ENCODE data around the gene TSHB. TPM values are rescaled to one million over a fixed set of nuclear protein-coding genes. Genes with fewer than 3 reads are reported as not detected.

Gene TSHB
- total and polyA plus RNA-seq, 2 donors (not counting 1 experiment from before 2014, with no cell fraction given), result not detected

DNA sequence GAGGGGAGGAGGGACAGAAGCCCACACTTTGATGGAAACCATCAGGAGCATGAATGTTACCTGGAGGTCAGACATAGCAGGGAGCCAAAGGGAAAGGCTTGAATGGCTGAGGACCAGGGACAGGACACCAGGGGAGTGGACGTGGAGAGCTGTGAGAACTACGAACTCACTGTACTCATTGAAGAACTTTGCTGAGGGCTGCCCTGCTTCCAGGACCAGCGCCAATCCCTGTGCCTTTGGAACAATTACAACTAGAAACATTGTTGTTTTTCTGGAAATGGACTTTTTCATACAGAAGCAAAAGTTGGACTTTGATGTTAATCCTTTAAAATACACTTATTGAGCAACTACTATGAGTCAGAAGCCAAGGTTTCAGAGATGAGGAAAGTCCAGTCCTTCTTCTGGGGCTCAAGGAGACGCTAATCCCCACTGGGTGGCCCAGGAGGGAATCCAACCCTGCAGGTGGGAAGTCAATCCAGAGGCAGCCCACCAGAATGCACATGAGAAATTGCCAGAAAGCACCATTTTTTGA, 46.8 kb downstream of the TSHB start:
- Histone ChIP-seq H3K4me2 (ENCODE audit: extremely low read depth, insufficient read depth, low read length) (no peak overlapping the region), H3K27ac (ENCODE audit: insufficient read depth, low read length) (no peak overlapping the region), H2AFZ (ENCODE audit: low read length) (no peak overlapping the region), H3K27me3 (ENCODE audit: control insufficient read depth, insufficient read depth, low read length) (peaks cover 17% of the 10 kb centered on the region), H3K79me2 (ENCODE audit: control insufficient read depth, insufficient read depth, low read length) (no peaks in the 10 kb centered on the region), H3K36me3 (ENCODE audit: control insufficient read depth, insufficient read depth, low read length) (no peaks in the 10 kb centered on the region), H3K9ac (ENCODE audit: insufficient read depth, low read length) (no peak overlapping the region), H3K4me3 (replicated peaks in 1 of 4; ENCODE audit: control extremely low read depth in 1 of 4, insufficient read depth in 1 of 4, low read depth in 3 of 4, low read length in 4 of 4) (no peak overlapping the region), H3K4me1 (ENCODE audit: control insufficient read depth, extremely low read depth, insufficient read depth, low read length) (no peaks in the 10 kb centered on the region), H4K20me1 (ENCODE audit: control insufficient read depth, extremely low read depth, insufficient read depth, low read length) (no peaks in the 10 kb centered on the region), H3K9me3 (ENCODE audit: control insufficient read depth, insufficient read depth, low read depth, low read length) (no peaks in the 10 kb centered on the region)
- no peak for DNase-seq (ENCODE audit: low read depth in 2 of 2)
- no peak for TF ChIP-seq EZH2 (IDR thresholded peaks at IDR 0.05; ENCODE audit: low read length, missing control alignments)
- TF ChIP-seq, protein P1, sequence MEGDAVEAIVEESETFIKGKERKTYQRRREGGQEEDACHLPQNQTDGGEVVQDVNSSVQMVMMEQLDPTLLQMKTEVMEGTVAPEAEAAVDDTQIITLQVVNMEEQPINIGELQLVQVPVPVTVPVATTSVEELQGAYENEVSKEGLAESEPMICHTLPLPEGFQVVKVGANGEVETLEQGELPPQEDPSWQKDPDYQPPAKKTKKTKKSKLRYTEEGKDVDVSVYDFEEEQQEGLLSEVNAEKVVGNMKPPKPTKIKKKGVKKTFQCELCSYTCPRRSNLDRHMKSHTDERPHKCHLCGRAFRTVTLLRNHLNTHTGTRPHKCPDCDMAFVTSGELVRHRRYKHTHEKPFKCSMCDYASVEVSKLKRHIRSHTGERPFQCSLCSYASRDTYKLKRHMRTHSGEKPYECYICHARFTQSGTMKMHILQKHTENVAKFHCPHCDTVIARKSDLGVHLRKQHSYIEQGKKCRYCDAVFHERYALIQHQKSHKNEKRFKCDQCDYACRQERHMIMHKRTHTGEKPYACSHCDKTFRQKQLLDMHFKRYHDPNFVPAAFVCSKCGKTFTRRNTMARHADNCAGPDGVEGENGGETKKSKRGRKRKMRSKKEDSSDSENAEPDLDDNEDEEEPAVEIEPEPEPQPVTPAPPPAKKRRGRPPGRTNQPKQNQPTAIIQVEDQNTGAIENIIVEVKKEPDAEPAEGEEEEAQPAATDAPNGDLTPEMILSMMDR (conservative IDR thresholded peaks at IDR 0.05 in 1 of 2, IDR thresholded peaks at IDR 0.05 in 1 of 2; ENCODE audit: low read depth in 1 of 2, low read length in 2 of 2), result no peak

DNA sequence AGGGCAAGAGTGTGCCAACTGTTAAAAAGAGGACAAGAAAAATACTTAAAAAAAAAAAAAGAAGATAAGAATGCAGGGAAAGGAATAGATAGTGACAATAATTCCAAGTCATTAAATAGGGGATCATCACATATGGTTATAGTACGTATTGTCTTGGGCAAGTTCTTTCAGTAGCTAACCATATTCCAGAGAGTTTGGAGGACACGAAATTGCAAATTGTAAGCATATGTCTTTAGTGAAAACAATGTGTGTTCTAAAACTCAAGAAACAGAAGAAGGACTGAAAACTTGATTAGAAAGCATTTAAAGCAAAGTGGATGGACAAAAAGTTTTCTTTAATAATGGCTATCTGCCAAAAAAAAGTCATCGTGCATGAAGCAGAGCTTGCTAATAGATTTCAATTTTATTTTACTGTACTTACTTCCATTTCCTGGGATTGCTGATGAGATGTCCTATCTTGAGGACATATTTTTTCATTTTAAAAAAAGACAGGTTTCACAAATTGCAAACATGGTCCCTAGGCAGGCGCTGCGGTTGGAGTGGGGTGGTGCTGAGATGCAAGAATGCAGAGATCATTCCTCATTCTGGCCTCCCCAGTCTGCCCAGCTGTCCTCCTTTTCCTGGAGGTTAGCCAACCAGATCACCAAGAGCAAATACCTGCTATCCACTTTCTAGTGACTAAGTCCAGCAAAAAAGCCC, 47.8 kb downstream of the TSHB start:
- no peaks in the 10 kb centered on the region for H3K4me1 ChIP-seq (ENCODE audit: control insufficient read depth, extremely low read depth, insufficient read depth, low read length)
- H3K27ac ChIP-seq (ENCODE audit: insufficient read depth, low read length), result no peak overlapping the region
- DNase-seq (ENCODE audit: low read depth in 2 of 2), result no peak
- H3K4me3 ChIP-seq (replicated peaks in 1 of 4; ENCODE audit: control extremely low read depth in 1 of 4, insufficient read depth in 1 of 4, low read depth in 3 of 4, low read length in 4 of 4), result no peak overlapping the region
- H3K9ac ChIP-seq (ENCODE audit: insufficient read depth, low read length), result no peak overlapping the region
- H3K79me2 ChIP-seq (ENCODE audit: control insufficient read depth, insufficient read depth, low read length), result no peaks in the 10 kb centered on the region
- no peaks in the 10 kb centered on the region for H3K9me3 ChIP-seq (ENCODE audit: control insufficient read depth, insufficient read depth, low read depth, low read length)
- peaks cover 17% of the 10 kb centered on the region for H3K27me3 ChIP-seq (ENCODE audit: control insufficient read depth, insufficient read depth, low read length)
- H3K36me3 ChIP-seq (ENCODE audit: control insufficient read depth, insufficient read depth, low read length), result no peaks in the 10 kb centered on the region
- H4K20me1 ChIP-seq (ENCODE audit: control insufficient read depth, extremely low read depth, insufficient read depth, low read length), result no peaks in the 10 kb centered on the region
- TF ChIP-seq EZH2 (IDR thresholded peaks at IDR 0.05; ENCODE audit: low read length, missing control alignments), result no peak
- TF ChIP-seq, protein P1 (conservative IDR thresholded peaks at IDR 0.05 in 1 of 2, IDR thresholded peaks at IDR 0.05 in 1 of 2; ENCODE audit: low read depth in 1 of 2, low read length in 2 of 2), result no peak
- H3K4me2 ChIP-seq (ENCODE audit: extremely low read depth, insufficient read depth, low read length), result no peak overlapping the region
- no peak overlapping the region for H2AFZ ChIP-seq (ENCODE audit: low read length)

DNA sequence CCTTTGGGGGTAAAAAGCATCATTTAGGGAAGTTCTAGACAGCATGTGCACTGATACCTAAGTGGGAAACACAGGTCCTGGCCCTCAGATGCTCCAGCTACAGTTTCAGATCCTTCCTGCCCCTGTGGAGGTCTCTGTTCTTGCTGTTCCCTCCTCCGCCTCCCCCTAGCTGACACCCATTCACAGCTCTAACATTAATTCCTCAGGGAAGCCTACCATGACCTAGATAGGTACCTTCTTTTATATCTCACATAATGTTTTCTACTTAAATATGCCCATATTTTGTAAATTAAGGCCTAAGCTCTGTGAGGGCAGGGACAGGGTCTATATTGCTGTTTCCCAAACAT, 48.3 kb downstream of the TSHB start:
- Histone ChIP-seq H3K27ac (ENCODE audit: insufficient read depth, low read length) (no peak overlapping the region), H3K27me3 (ENCODE audit: control insufficient read depth, insufficient read depth, low read length) (peaks cover 17% of the 10 kb centered on the region), H3K79me2 (ENCODE audit: control insufficient read depth, insufficient read depth, low read length) (no peaks in the 10 kb centered on the region), H3K9me3 (ENCODE audit: control insufficient read depth, insufficient read depth, low read depth, low read length) (no peaks in the 10 kb centered on the region), H3K36me3 (ENCODE audit: control insufficient read depth, insufficient read depth, low read length) (no peaks in the 10 kb centered on the region), H3K4me1 (ENCODE audit: control insufficient read depth, extremely low read depth, insufficient read depth, low read length) (no peaks in the 10 kb centered on the region), H4K20me1 (ENCODE audit: control insufficient read depth, extremely low read depth, insufficient read depth, low read length) (no peaks in the 10 kb centered on the region), H3K4me2 (ENCODE audit: extremely low read depth, insufficient read depth, low read length) (no peak overlapping the region), H2AFZ (ENCODE audit: low read length) (no peak overlapping the region), H3K4me3 (replicated peaks in 1 of 4; ENCODE audit: control extremely low read depth in 1 of 4, insufficient read depth in 1 of 4, low read depth in 3 of 4, low read length in 4 of 4) (no peak overlapping the region), H3K9ac (ENCODE audit: insufficient read depth, low read length) (no peak overlapping the region)
- TF ChIP-seq EZH2 (IDR thresholded peaks at IDR 0.05; ENCODE audit: low read length, missing control alignments), result no peak
- TF ChIP-seq, protein P1 (conservative IDR thresholded peaks at IDR 0.05 in 1 of 2, IDR thresholded peaks at IDR 0.05 in 1 of 2; ENCODE audit: low read depth in 1 of 2, low read length in 2 of 2), result no peak
- no peak for DNase-seq (ENCODE audit: low read depth in 2 of 2)
